ENCODE measurements around the gene ALDOA. TPM values are rescaled to one million over a fixed set of nuclear protein-coding genes. Genes with fewer than 3 reads are reported as not detected.
"Not testable (repeated sequence)": the region's sequence is repeated elsewhere in the genome, so short reads cannot be mapped to it uniquely, and the experiment has no call there.

The ALDOA gene
- 640 and 669 TPM in 2 replicates for total RNA-seq
- long read RNA-seq, transcript ALDOA-206 (9 exons, 1,550 nt): minor isoform, 35 of 452 reads
- long read RNA-seq, transcript ALDOA-209 (9 exons, 1,579 nt): major isoform, 400 of 452 reads
- long read RNA-seq, partial matches to known transcripts: 9 of 452 reads
- long read RNA-seq, other reads (novel, unspliced or antisense): 3 of 452 reads

DNA sequence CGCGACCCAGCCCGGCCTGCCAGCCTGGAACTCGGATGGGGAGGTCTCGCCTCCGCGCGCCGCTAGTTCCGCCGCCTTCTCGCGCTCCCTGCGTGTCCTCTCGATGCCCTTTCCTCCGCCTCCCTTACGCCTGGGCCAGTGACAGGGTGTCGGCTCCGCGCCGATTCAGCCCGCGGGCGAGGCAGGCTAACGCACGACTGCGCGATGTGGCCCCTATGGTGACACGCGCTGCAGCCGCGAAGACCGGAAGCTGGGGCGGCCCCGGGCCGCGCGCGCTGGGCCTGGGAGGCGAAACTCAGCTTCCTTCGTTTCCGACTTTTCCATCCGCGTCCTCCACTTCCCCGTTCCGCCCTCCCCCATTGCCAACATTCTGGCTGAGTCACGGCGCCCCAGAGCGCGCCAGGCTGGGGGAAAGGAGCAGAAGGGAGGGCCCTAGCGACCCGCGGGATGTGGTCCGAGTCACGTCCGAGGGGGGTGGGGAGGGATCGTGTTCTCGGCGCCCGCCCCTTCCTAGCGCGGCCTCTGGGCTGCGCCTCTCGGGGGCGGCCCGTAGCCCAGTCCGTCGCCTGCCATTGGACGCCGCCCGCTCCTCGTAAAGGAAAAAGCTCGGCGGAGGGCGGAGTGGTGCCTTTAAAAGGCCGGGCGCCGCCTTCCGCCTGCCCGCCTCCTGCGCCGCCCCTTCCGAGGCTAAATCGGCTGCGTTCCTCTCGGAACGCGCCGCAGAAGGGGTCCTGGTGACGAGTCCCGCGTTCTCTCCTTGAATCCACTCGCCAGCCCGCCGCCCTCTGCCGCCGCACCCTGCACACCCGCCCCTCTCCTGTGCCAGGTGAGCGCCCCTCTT is at the start of gene ALDOA:
Gene ALDOA, plus strand, starts transcription at position 659 of the 841 bp plus-strand sequence. CDS start 1,138 bp downstream, outside the sequence.
- H3K4me3 Mint-ChIP-seq: peak within 1 kb of the TSS; percentile 98
- H3K36me3 Mint-ChIP-seq (ENCODE audit: low read depth): peaks cover 18% of the 10 kb centered on the region
- DNase-seq (ENCODE audit: low read depth, low spot score): peak; percentile 86
- H3K9me3 Mint-ChIP-seq: no peaks in the 10 kb centered on the region
- TF ChIP-seq, protein P1, sequence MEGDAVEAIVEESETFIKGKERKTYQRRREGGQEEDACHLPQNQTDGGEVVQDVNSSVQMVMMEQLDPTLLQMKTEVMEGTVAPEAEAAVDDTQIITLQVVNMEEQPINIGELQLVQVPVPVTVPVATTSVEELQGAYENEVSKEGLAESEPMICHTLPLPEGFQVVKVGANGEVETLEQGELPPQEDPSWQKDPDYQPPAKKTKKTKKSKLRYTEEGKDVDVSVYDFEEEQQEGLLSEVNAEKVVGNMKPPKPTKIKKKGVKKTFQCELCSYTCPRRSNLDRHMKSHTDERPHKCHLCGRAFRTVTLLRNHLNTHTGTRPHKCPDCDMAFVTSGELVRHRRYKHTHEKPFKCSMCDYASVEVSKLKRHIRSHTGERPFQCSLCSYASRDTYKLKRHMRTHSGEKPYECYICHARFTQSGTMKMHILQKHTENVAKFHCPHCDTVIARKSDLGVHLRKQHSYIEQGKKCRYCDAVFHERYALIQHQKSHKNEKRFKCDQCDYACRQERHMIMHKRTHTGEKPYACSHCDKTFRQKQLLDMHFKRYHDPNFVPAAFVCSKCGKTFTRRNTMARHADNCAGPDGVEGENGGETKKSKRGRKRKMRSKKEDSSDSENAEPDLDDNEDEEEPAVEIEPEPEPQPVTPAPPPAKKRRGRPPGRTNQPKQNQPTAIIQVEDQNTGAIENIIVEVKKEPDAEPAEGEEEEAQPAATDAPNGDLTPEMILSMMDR (conservative IDR thresholded peaks at IDR 0.05): no peak
- H3K27me3 Mint-ChIP-seq (ENCODE audit: low read depth): no peaks in the 10 kb centered on the region
- H3K27ac Mint-ChIP-seq (ENCODE audit: unreplicated experiment): peak within 1 kb of the TSS; percentile 98
- H3K4me1 Mint-ChIP-seq: peaks cover 43% of the 10 kb centered on the region

DNA sequence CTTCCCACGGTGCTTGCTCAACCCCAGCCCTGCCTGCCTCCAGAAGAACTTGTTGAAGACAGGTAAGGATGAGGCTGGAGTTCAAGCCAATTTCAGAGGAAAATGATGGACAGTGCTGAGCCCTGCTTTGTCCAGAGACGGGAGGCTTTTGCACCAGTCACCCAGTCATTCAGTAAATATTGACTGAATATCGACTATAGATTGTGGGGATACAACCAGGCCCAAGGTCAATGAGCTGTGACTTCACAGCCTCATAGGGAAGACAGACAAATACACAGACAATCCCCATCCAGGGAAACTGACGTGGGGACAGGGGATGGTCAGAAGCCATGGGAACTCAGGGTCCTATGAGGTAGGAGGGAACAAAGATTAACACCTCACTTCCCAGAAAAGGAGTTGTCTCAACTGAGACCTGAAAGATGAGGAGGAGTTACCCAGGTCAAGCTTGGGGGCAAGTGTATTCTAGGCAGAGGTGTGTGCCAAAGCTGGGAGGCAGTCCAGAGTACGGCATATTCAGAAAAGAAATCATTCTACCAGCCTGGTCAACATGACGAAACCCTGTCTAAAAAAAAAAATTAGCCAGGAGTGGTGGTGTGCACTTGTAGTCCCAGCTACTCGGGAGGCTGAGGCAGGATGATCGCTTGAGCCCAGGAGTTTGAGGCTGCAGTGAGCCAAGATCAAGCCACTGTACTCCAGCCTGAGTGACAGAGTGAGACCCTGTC is 48.8 kb upstream of the ALDOA start:
- no peak for DNase-seq (ENCODE audit: low read depth, low spot score)
- TF ChIP-seq, protein P1 (conservative IDR thresholded peaks at IDR 0.05): no peak
- H3K27me3 Mint-ChIP-seq (ENCODE audit: low read depth): peaks cover 13% of the 10 kb centered on the region
- no peak overlapping the region for H3K4me3 Mint-ChIP-seq
- no peaks in the 10 kb centered on the region for H3K9me3 Mint-ChIP-seq
- H3K27ac Mint-ChIP-seq (ENCODE audit: unreplicated experiment): no peak overlapping the region
- H3K36me3 Mint-ChIP-seq (ENCODE audit: low read depth): no peaks in the 10 kb centered on the region
- peaks cover 9% of the 10 kb centered on the region for H3K4me1 Mint-ChIP-seq

DNA sequence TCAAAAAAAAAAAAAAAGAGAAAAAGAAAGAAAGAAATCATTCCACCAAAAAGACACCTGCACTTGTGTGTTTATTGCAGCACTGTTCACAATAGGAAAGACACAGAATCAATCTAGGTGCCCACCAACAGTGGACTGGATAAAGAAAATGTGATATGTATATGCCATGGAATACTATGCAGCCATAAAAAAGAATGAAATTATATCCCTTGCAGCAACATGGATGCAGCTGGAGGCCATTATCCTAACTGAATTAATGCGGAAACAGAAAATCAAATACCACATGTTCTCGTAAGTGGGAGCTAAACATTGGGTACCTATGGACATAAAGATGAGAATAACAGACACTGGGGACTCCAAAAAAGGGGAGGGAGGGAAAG is 48.3 kb upstream of the ALDOA start:
- Mint-ChIP-seq H3K27me3 (ENCODE audit: low read depth) (peaks cover 8% of the 10 kb centered on the region), H3K4me3 (no peak overlapping the region), H3K27ac (ENCODE audit: unreplicated experiment) (no peak overlapping the region), H3K9me3 (no peaks in the 10 kb centered on the region), H3K4me1 (peaks cover 5% of the 10 kb centered on the region), H3K36me3 (ENCODE audit: low read depth) (no peaks in the 10 kb centered on the region)
- TF ChIP-seq, protein P1 (conservative IDR thresholded peaks at IDR 0.05): no peak
- DNase-seq (ENCODE audit: low read depth, low spot score): no peak

DNA sequence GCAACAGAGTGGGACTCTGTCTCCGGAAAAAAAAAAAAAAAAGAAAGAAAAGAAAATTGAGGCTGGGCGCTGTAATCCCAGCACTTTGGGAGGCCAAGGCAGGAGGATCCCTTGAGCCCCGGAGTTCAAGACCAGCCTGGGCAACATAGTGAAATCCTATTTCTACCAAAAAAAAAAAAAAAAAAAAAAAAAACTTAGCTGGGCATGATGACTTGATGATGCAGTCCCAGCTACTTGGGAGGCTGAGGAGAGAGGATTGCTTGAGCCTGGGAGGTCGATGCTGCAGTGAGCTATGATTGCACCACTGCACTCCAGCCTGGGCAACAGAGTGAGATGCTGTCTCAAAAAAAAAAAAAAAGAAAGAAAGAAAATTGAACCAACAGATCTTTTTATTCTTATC is 47.6 kb upstream of the ALDOA start:
- DNase-seq (ENCODE audit: low read depth, low spot score); H3K4me1 Mint-ChIP-seq; H3K4me3 Mint-ChIP-seq; H3K9me3 Mint-ChIP-seq; H3K27me3 Mint-ChIP-seq (ENCODE audit: low read depth); H3K27ac Mint-ChIP-seq (ENCODE audit: unreplicated experiment); H3K36me3 Mint-ChIP-seq (ENCODE audit: low read depth): not testable (repeated sequence)

DNA sequence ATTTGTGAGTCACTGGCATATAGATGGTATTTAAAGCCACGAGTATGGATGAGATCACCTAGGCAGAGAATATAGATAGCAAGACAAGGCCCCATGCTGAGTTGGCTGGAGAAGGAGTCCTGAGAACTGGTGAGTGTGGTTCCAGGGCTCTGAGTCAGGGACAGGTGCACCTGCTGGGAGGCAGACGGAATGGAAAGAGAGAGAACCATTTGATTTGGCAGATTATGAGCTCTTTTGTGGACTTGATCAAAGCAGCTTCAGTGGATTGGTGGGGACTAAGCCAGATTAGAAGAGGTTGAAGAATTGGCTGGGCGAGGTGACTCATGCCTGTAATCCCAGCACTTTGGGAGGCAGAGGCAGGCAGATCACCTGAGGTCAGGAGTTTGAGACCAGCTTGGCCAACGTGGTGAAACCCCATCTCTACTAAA is 46.8 kb upstream of the ALDOA start:
- no peaks in the 10 kb centered on the region for H3K36me3 Mint-ChIP-seq (ENCODE audit: low read depth)
- DNase-seq (ENCODE audit: low read depth, low spot score): no peak
- H3K27ac Mint-ChIP-seq (ENCODE audit: unreplicated experiment): no peak overlapping the region
- peaks cover 5% of the 10 kb centered on the region for H3K4me1 Mint-ChIP-seq
- TF ChIP-seq, protein P1 (conservative IDR thresholded peaks at IDR 0.05): no peak
- peak overlapping the region; percentile 56 for H3K4me3 Mint-ChIP-seq
- no peaks in the 10 kb centered on the region for H3K9me3 Mint-ChIP-seq
- H3K27me3 Mint-ChIP-seq (ENCODE audit: low read depth): peaks cover 4% of the 10 kb centered on the region

All from neural crest cell (in vitro differentiated cells).